Measurements from ENCODE around the gene UMPS. TPM values are rescaled to one million over a fixed set of nuclear protein-coding genes. Genes with fewer than 3 reads are reported as not detected.
A peak's percentile ranks its signal among the peaks of the same experiment; 100 is the strongest.
"Not testable (repeated sequence)": the region's sequence is repeated elsewhere in the genome, so short reads cannot be mapped to it uniquely, and the experiment has no call there.

The UMPS gene
- total and polyA plus RNA-seq, 9 of the 15 experiments (the other 6 are each of a cell fraction or from before 2014, with no cell fraction given): 28.9 to 91.0 (median 45.9) TPM

DNA sequence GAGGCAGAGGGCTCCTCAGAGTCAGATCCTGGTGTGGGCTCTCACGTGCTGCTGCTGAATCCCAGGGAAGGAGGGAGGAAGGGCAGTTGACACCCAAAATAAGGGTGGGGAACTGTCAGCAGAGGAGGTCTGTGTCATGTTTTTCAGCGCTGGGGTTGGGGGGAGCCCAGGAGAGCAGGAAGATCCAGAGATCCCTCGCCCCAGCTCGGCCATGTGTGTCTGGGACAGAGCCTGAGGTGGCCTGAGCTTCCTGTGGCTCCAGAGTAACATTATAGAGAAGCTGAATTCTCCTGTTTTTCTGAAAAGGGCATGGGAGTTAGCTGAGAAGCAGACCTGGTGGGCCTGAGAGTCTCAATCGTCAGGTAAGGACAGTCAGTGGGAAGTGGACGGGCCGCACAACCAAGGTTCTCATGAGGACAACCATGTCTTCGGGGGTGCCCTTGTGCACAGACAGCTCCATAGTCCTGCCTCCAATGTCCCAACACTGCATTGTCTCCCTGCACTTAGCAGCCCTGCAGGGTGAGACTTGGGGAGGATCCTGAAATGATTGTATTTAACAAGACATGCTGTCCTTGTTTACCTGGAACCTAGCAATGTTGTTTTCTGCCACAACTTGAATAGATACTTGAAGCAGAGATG, 18.4 kb downstream of the UMPS start:
- BruUV-seq (replicated peaks): no TSS peak
- Histone ChIP-seq H3K27me3 (ENCODE audit: control insufficient read depth in 2 of 2, insufficient read depth in 2 of 2, low read length in 2 of 2) (no peaks in the 10 kb centered on the region), H3K79me2 (ENCODE audit: control insufficient read depth, insufficient read depth, low read length) (no peaks in the 10 kb centered on the region), H3K27ac (ENCODE audit: extremely low read depth, low read depth, low read length) (no peak overlapping the region; the same call in 2 of the 3 replicates), H3K9ac (ENCODE audit: insufficient read depth in 1 of 2, low read depth in 2 of 2, low read length in 2 of 2) (0 out of 4 replicates have a peak overlapping the region, but pooled peaks of 1 of the 2 experiments have one; percentile 35), H2AFZ (ENCODE audit: low read depth, low read length) (no peak overlapping the region), H3K4me3 (no peak overlapping the region), H4K20me1 (replicated peaks; ENCODE audit: control insufficient read depth, insufficient read depth, low read length) (no peaks in the 10 kb centered on the region; the same call in 1 of the 2 replicates), H3K9me3 (replicated peaks; ENCODE audit: control insufficient read depth, insufficient read depth, low read depth, low read length) (no peaks in the 10 kb centered on the region), H3K4me2 (ENCODE audit: insufficient read depth, low read length) (no peak overlapping the region), H3K36me3 (ENCODE audit: control insufficient read depth, insufficient read depth, low read length) (peaks cover 33% of the 10 kb centered on the region), H3K4me1 (replicated peaks in 1 of 2; ENCODE audit: control insufficient read depth in 2 of 2, insufficient read depth in 2 of 2, low read length in 2 of 2) (peaks cover 0 to 2% of the 10 kb centered on the region in 2 experiments; a peak in 3 of 5 replicates), H3K9me1 (ENCODE audit: control insufficient read depth, insufficient read depth, low read length) (no peaks in the 10 kb centered on the region)
- ChIA-PET CTCF (ENCODE audit: low intra/inter-chr PET ratio) (no interaction called here), POLR2A (interaction anchor here (0.9 kb wide), 1 partner anchor 9 kb away, joined by 3 read pairs; no protein-coding TSS in a partner anchor)
- intact Hi-C loops (cut with micrococcal nuclease): no loop called here
- TF ChIP-seq POLR2B (IDR thresholded peaks at IDR 0.05; ENCODE audit: low read depth, partially characterized antibody) (peak; percentile 27), PHF8 (IDR thresholded peaks at IDR 0.05; ENCODE audit: borderline replicate concordance, low read length) (no peak), RBM15 (IDR thresholded peaks at IDR 0.05; ENCODE audit: insufficient read depth, low read length) (no peak)
- TF ChIP-seq, protein P1, sequence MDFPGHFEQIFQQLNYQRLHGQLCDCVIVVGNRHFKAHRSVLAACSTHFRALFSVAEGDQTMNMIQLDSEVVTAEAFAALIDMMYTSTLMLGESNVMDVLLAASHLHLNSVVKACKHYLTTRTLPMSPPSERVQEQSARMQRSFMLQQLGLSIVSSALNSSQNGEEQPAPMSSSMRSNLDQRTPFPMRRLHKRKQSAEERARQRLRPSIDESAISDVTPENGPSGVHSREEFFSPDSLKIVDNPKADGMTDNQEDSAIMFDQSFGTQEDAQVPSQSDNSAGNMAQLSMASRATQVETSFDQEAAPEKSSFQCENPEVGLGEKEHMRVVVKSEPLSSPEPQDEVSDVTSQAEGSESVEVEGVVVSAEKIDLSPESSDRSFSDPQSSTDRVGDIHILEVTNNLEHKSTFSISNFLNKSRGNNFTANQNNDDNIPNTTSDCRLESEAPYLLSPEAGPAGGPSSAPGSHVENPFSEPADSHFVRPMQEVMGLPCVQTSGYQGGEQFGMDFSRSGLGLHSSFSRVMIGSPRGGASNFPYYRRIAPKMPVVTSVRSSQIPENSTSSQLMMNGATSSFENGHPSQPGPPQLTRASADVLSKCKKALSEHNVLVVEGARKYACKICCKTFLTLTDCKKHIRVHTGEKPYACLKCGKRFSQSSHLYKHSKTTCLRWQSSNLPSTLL (IDR thresholded peaks at IDR 0.05): no peak
- in situ Hi-C loops (cut with MboI): no loop called here
- no peak for FAIRE-seq
- WGBS (ENCODE audit: insufficient coverage, low coverage, missing lambda C conversion rate): 69% methylated on average over 7 of the region's 8 CpGs
- ATAC-seq: peak; percentile 65
- peak in 1 of 4 experiments; percentile 9 for DNase-seq (ENCODE audit: extremely low read depth in 1 of 4, low spot score in 3 of 4)

DNA sequence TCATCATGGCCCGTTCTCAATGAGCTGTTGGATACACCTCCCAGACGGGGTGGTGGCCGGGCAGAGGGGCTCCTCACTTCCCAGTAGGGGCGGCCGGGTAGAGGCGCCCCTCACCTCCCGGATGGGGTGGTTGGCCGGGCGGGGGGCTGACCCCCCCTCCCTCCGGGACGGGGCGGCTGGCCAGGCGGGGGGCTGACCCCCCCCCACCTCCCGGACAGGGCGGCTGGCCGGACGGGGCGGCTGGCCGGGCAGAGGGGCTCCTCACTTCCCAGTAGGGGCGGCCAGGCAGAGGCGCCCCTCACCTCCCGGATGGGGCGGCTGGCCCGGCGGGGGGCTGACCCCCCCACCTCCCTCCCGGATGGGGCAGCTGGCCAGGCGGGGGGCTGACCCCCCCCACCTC, 19.6 kb downstream of the UMPS start:
- H3K4me3 ChIP-seq; H3K4me1 ChIP-seq (replicated peaks in 1 of 2; ENCODE audit: control insufficient read depth in 2 of 2, insufficient read depth in 2 of 2, low read length in 2 of 2); H3K4me2 ChIP-seq (ENCODE audit: insufficient read depth, low read length); H4K20me1 ChIP-seq (replicated peaks; ENCODE audit: control insufficient read depth, insufficient read depth, low read length); ATAC-seq; H3K9me1 ChIP-seq (ENCODE audit: control insufficient read depth, insufficient read depth, low read length); H3K27me3 ChIP-seq (ENCODE audit: control insufficient read depth in 2 of 2, insufficient read depth in 2 of 2, low read length in 2 of 2); CTCF ChIA-PET (ENCODE audit: low intra/inter-chr PET ratio); H3K9ac ChIP-seq (ENCODE audit: insufficient read depth in 1 of 2, low read depth in 2 of 2, low read length in 2 of 2); H2AFZ ChIP-seq (ENCODE audit: low read depth, low read length); in situ Hi-C loops (cut with MboI); H3K27ac ChIP-seq (ENCODE audit: extremely low read depth, low read depth, low read length); H3K9me3 ChIP-seq (replicated peaks; ENCODE audit: control insufficient read depth, insufficient read depth, low read depth, low read length); intact Hi-C loops (cut with micrococcal nuclease); H3K79me2 ChIP-seq (ENCODE audit: control insufficient read depth, insufficient read depth, low read length); POLR2A ChIA-PET; BruUV-seq (replicated peaks); DNase-seq (ENCODE audit: extremely low read depth in 1 of 4, low spot score in 3 of 4); FAIRE-seq: not testable (repeated sequence)
- 7% methylated on average over 3 of the region's 27 CpGs for WGBS (ENCODE audit: insufficient coverage, low coverage, missing lambda C conversion rate)
- peaks cover 21% of the 10 kb centered on the region; the same call in 1 of the 3 replicates for H3K36me3 ChIP-seq (ENCODE audit: control insufficient read depth, insufficient read depth, low read length)
